Smooth muscle cell (in vitro differentiated cells): Measurements from ENCODE around the gene MMP7. TPM values are rescaled to one million over a fixed set of nuclear protein-coding genes. Genes with fewer than 3 reads are reported as not detected.

Experiments
- DNase-seq: peaks from one replicate; lab custom pipeline; 2025; ENCODE audit not compliant: unreplicated experiment; lab: John Stamatoyannopoulos, UW
- H2AFZ ChIP-seq: fragments of 200-600 bp; sonication (generic); 2 replicates; pipeline ENCODE4 v1.6.0; 2016; ENCODE audit warnings: antibody characterized with exemption, low read depth, mild to moderate bottlenecking
- H3F3A ChIP-seq: fragments of 200-600 bp; sonication (generic); 2 replicates; pipeline ENCODE4 v1.6.0; 2017; ENCODE audit warnings: antibody characterized with exemption, low read depth
- H3K27ac ChIP-seq: fragments of 200-600 bp; sonication (generic); 2 replicates; pipeline ENCODE4 v1.5.1; 2016; ENCODE audit warnings: low read depth, mild to moderate bottlenecking
- H3K27me3 ChIP-seq: fragments of 200-600 bp; sonication (generic); 2 replicates; pipeline ENCODE4 v1.6.1; 2016; ENCODE audit warnings: low read depth, mild to moderate bottlenecking
- H3K36me3 ChIP-seq: fragments of 200-600 bp; sonication (generic); 2 replicates; pipeline ENCODE4 v1.5.1; 2016; ENCODE audit warnings: low read depth
- H3K4me1 ChIP-seq: fragments of 200-600 bp; sonication (generic); 2 replicates; pipeline ENCODE4 v1.5.1; 2016; ENCODE audit warnings: low read depth
- H3K4me2 ChIP-seq: fragments of 200-600 bp; sonication (generic); 2 replicates; pipeline ENCODE4 v1.6.0; 2016; ENCODE audit warnings: mild to moderate bottlenecking
- H3K4me3 ChIP-seq: fragments of 200-600 bp; sonication (generic); 2 replicates; pipeline ENCODE4 v1.5.1; 2016; ENCODE audit warnings: mild to moderate bottlenecking
- H3K79me2 ChIP-seq: fragments of 200-600 bp; sonication (generic); 2 replicates; pipeline ENCODE4 v1.6.0; 2016; ENCODE audit warnings: low read depth, mild to moderate bottlenecking
- H3K9ac ChIP-seq: fragments of 200-600 bp; sonication (generic); 2 replicates; pipeline ENCODE4 v1.6.0; 2016; ENCODE audit warnings: low read depth
- H3K9me3 ChIP-seq: fragments of 200-600 bp; sonication (generic); replicated peaks from 2 replicates; pipeline ENCODE4 v1.5.1; 2016; ENCODE audit warnings: low read depth
- H4K20me1 ChIP-seq: fragments of 200-600 bp; sonication (generic); 2 replicates; pipeline ENCODE4 v1.6.0; 2016; ENCODE audit warnings: low read depth
- WGBS: methylation state at CpG from one replicate; pipeline ENCODE4 v1.1.7; 2016; ENCODE audit warnings: low lambda C conversion rate; 5-methylcytosine and 5-hydroxymethylcytosine counted together
- polyA plus RNA-seq: library from polyadenylated mRNA; unstranded; fragments of >200 nt; fragmentation: Nextera tagmentation; extraction: Ambion mirVana; gene quantifications from 2 replicates; pipeline ENCODE4 v1.2.1, GENCODE V29; 2016
- total RNA-seq: library from RNA; depleted of rRNA; stranded (reverse); fragments of >200 nt; gene quantifications from 2 replicates; pipeline ENCODE4 v1.2.3, GENCODE V29; 2014
- TF ChIP-seq, protein P1 (sequence below): fragments of 200-600 bp; sonication (generic); IDR thresholded peaks from 2 replicates; pipeline ENCODE4 v1.5.1; 2017; ENCODE audit warnings: borderline replicate concordance, mild to moderate bottlenecking, antibody characterized with exemption; ENCODE audit not compliant: insufficient read depth, poor library complexity, severe bottlenecking

Gene MMP7
- total and polyA plus RNA-seq, 2 experiments from 2014 or later = 8.0 to 16.4 TPM

DNA sequence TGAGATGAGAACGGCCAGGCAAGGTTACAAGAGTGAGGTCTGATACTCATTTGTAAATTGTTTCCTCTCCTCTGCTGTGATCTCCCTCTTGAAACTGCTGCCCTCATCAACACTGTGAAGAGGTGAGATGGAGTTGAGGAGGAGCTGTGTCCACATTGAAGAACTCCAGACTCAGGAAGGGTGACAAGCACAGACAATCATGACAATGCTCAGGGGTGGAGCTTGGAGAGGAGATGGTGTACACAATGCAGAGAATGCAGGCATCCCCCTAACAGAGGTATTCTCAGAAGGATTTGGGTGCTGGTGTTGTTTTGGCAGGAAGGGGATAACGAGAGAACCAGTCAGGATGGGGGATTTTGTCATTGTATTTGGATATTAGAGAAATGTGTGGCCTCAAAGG lies 21.5 kb upstream of the MMP7 start:
- Histone ChIP-seq H3F3A (no peaks in the 10 kb centered on the region), H3K4me1 (no peaks in the 10 kb centered on the region), H3K27ac (peak overlapping the region; percentile 75), H3K4me2 (no peak overlapping the region), H3K9ac (peak overlapping the region; percentile 35), H3K4me3 (no peak overlapping the region), H4K20me1 (no peaks in the 10 kb centered on the region), H3K27me3 (no peaks in the 10 kb centered on the region), H3K79me2 (no peaks in the 10 kb centered on the region), H2AFZ (no peak overlapping the region), H3K9me3 (no peaks in the 10 kb centered on the region), H3K36me3 (no peaks in the 10 kb centered on the region)
- TF ChIP-seq, protein P1, sequence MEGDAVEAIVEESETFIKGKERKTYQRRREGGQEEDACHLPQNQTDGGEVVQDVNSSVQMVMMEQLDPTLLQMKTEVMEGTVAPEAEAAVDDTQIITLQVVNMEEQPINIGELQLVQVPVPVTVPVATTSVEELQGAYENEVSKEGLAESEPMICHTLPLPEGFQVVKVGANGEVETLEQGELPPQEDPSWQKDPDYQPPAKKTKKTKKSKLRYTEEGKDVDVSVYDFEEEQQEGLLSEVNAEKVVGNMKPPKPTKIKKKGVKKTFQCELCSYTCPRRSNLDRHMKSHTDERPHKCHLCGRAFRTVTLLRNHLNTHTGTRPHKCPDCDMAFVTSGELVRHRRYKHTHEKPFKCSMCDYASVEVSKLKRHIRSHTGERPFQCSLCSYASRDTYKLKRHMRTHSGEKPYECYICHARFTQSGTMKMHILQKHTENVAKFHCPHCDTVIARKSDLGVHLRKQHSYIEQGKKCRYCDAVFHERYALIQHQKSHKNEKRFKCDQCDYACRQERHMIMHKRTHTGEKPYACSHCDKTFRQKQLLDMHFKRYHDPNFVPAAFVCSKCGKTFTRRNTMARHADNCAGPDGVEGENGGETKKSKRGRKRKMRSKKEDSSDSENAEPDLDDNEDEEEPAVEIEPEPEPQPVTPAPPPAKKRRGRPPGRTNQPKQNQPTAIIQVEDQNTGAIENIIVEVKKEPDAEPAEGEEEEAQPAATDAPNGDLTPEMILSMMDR = no peak
- 73% methylated on average over 2 of the region's 2 CpGs for WGBS
- no peak for DNase-seq

DNA sequence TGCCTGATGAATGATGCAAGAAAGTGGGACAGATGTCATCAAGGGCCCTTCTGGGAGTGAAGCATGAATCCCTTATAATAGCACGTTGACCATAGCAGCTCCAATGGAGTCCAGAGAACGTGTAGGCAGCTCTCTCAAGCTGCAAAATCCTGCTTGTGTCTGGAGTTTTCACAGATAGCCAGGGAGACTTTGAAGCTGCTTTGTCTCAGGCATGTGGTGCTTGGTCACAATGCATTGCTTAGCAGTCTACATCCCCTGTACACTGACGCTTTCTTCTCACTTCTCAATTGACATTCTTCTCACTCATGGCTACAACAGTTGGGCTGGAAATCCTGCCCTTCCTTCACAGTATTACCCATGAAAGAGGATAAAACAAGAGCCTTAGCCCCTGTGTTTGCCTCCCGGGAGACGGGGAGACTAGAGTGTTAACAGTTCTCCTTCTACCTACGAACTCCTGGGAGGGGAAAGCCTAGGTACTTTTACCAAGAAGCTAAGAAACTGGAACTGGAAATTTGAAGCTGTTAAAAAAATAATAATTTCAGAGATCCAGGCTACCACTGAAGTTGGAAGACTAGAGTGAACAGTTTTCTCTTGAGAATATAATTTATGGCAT lies 20.7 kb upstream of the MMP7 start:
- H3K79me2 ChIP-seq = no peaks in the 10 kb centered on the region
- no peaks in the 10 kb centered on the region for H3K27me3 ChIP-seq
- TF ChIP-seq, protein P1 = no peak
- peak overlapping the region; percentile 0 for H3K4me2 ChIP-seq
- peak overlapping the region; percentile 36 for H2AFZ ChIP-seq
- H3K9me3 ChIP-seq = no peaks in the 10 kb centered on the region
- H3K4me1 ChIP-seq = no peaks in the 10 kb centered on the region
- no peaks in the 10 kb centered on the region for H4K20me1 ChIP-seq
- no peak overlapping the region for H3K4me3 ChIP-seq
- peak overlapping the region; percentile 75 for H3K27ac ChIP-seq
- no peaks in the 10 kb centered on the region for H3F3A ChIP-seq
- H3K36me3 ChIP-seq = no peaks in the 10 kb centered on the region
- H3K9ac ChIP-seq = peak overlapping the region; percentile 35
- no peak for DNase-seq
- 65% methylated on average over 6 of the region's 6 CpGs for WGBS

DNA sequence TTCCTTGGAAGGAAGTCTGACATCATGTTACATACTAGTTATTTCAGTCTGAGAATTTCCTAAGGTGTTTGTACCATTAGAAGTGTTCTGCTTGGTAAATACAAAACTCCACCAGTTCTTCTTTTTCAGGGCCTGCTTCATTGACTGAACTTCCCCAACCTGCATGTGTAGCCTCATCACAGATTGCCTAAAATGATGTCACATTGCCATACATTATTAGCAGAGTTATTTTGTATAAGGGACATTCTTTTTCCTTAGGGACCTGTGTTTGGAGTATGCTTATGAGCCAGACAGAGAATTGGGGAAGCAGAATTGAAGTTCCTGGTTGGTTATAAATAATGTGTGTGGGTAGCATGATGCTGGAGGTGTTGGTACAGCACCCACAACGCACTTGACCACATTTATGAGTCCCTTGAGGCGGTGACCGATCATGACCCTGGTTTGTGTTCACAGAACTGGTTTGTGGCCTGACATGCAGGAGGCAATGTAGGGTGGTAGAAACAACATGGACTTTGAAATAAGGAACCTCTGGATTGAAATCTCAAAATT lies 16.4 kb upstream of the MMP7 start:
- no peak for DNase-seq
- Histone ChIP-seq H3K4me3 (no peak overlapping the region), H4K20me1 (no peaks in the 10 kb centered on the region)

More for the DNA sequence above, 16.4 kb upstream of the MMP7 start:
- Histone ChIP-seq H3F3A (no peaks in the 10 kb centered on the region), H2AFZ (no peak overlapping the region), H3K9me3 (no peaks in the 10 kb centered on the region), H3K9ac (no peak overlapping the region), H3K4me2 (no peak overlapping the region), H3K36me3 (no peaks in the 10 kb centered on the region), H3K27me3 (no peaks in the 10 kb centered on the region), H3K79me2 (no peaks in the 10 kb centered on the region), H3K4me1 (no peaks in the 10 kb centered on the region), H3K27ac (peak overlapping the region; percentile 15)
- WGBS = 85% methylated on average over 3 of the region's 3 CpGs
- TF ChIP-seq, protein P1 = no peak
